Vagina (tissue), 2 donors: ENCODE data around the gene HCAR3. TPM values are rescaled to one million over a fixed set of nuclear protein-coding genes. Genes with fewer than 3 reads are reported as not detected.
A peak's percentile ranks its signal among the peaks of the same experiment; 100 is the strongest.
"Not testable (repeated sequence)": the region's sequence is repeated elsewhere in the genome, so short reads cannot be mapped to it uniquely, and the experiment has no call there.

ENCODE experiments used
- DNase-seq, 2 donors: peaks; one replicate each; pipeline ENCODE4 v3.0.0-alpha.2; 2017; ENCODE audit errors: extremely low spot score in 2 of 2
- H3K27ac ChIP-seq: fragments of 200-600 bp; sonication (generic); one replicate; pipeline ENCODE4 v1.5.1; 2019
- H3K27me3 ChIP-seq: fragments of 200-600 bp; sonication (generic); one replicate; pipeline ENCODE4 v1.5.1; 2019
- H3K36me3 ChIP-seq, 2 donors: fragments of 200-600 bp; sonication (generic); one replicate each; pipeline ENCODE4 v1.5.1; 2017 to 2019
- H3K4me1 ChIP-seq: fragments of 200-600 bp; sonication (generic); one replicate; pipeline ENCODE4 v1.5.1; 2019
- H3K4me3 ChIP-seq, 2 donors: fragments of 200-600 bp; sonication (generic); 1 replicate in 1 of 2; 2 replicates in 1 of 2; pipeline ENCODE4 v1.5.1; 2016 to 2019
- H3K9me3 ChIP-seq: fragments of 200-600 bp; sonication (generic); one replicate; pipeline ENCODE4 v1.5.1; 2019
- CTCF ChIP-seq, 3 experiments: fragments of 450-650 bp in 2 of 3; fragments of 200-600 bp in 1 of 3; sonication (generic) in 1 of 3; IDR thresholded peaks; one replicate each; pipeline ENCODE4 v1.5.1; 2017 to 2019; ENCODE audit warnings: antibody characterized with exemption in 3 of 3, mild to moderate bottlenecking in 2 of 3, moderate library complexity in 2 of 3
- POLR2A ChIP-seq, 2 donors: fragments of 450-650 bp; IDR thresholded peaks; one replicate each; pipeline ENCODE4 v1.6.1; 2017; ENCODE audit warnings: antibody characterized with exemption in 2 of 2, mild to moderate bottlenecking in 2 of 2, moderate library complexity in 2 of 2
- POLR2AphosphoS5 ChIP-seq, 2 donors: sonication (generic); formaldehyde crosslinking; IDR thresholded peaks; one replicate each; pipeline ENCODE4 v1.9.0; 2017; ENCODE audit warnings: antibody characterized with exemption in 2 of 2, mild to moderate bottlenecking in 2 of 2, low read depth in 1 of 2; ENCODE audit not compliant: insufficient read depth in 1 of 2
- intact Hi-C: fragments of 100-400 bp; cut with DNase I; formaldehyde crosslinking; loops from one replicate; pipeline ENCODE4 v1.15.1; 2023
- total RNA-seq: library from RNA; depleted of rRNA; stranded (reverse); fragments of >200 nt; gene quantifications from one replicate; pipeline ENCODE4 v1.2.3, GENCODE V29; 2016

HCAR3 gene
- total RNA-seq, 1 donor from 2014 or later: 0.74 TPM

GRCh38 chr12:122726080-122726558 is 9.5 kb upstream of the HCAR3 start:
- intact Hi-C loops: no loop called here
- H3K4me1 ChIP-seq: peaks cover 9% of the 10 kb centered on the region
- H3K9me3 ChIP-seq: no peaks in the 10 kb centered on the region
- H3K4me3 ChIP-seq: no peak overlapping the region
- H3K36me3 ChIP-seq: no peaks in the 10 kb centered on the region
- H3K27me3 ChIP-seq: no peaks in the 10 kb centered on the region
- DNase-seq: no peak
- H3K27ac ChIP-seq: no peak overlapping the region
- TF ChIP-seq POLR2AphosphoS5 (IDR thresholded peaks at IDR 0.05; ENCODE audit: insufficient read depth in 1 of 2, low read depth in 1 of 2) (no peak), CTCF (IDR thresholded peaks at IDR 0.05) (no peak), POLR2A (IDR thresholded peaks at IDR 0.05) (no peak)

GRCh38 chr12:122725452-122726079 is 9.0 kb upstream of the HCAR3 start:
- peaks cover 13% of the 10 kb centered on the region for H3K4me1 ChIP-seq
- H3K27me3 ChIP-seq: no peaks in the 10 kb centered on the region
- intact Hi-C loops: no loop called here
- no peak for TF ChIP-seq CTCF (IDR thresholded peaks at IDR 0.05)
- TF ChIP-seq POLR2A (IDR thresholded peaks at IDR 0.05): no peak
- TF ChIP-seq POLR2AphosphoS5 (IDR thresholded peaks at IDR 0.05; ENCODE audit: insufficient read depth in 1 of 2, low read depth in 1 of 2): no peak
- no peaks in the 10 kb centered on the region for H3K36me3 ChIP-seq
- no peak overlapping the region for H3K4me3 ChIP-seq
- DNase-seq: no peak
- H3K9me3 ChIP-seq: no peaks in the 10 kb centered on the region
- no peak overlapping the region for H3K27ac ChIP-seq

GRCh38 chr12:122724641-122725243 is 8.1 kb upstream of the HCAR3 start:
- Histone ChIP-seq H3K9me3 (no peaks in the 10 kb centered on the region), H3K4me3 (no peak overlapping the region), H3K27me3 (no peaks in the 10 kb centered on the region), H3K36me3 (no peaks in the 10 kb centered on the region), H3K4me1 (peaks cover 20% of the 10 kb centered on the region), H3K27ac (no peak overlapping the region)
- intact Hi-C loops: no loop called here
- DNase-seq: no peak
- no peak for TF ChIP-seq POLR2AphosphoS5 (IDR thresholded peaks at IDR 0.05; ENCODE audit: insufficient read depth in 1 of 2, low read depth in 1 of 2)
- no peak for TF ChIP-seq CTCF (IDR thresholded peaks at IDR 0.05)
- no peak for TF ChIP-seq POLR2A (IDR thresholded peaks at IDR 0.05)

GRCh38 chr12:122722387-122722786 is 5.8 kb upstream of the HCAR3 start:
- no peaks in the 10 kb centered on the region for H3K27me3 ChIP-seq
- H3K4me1 ChIP-seq: peaks cover 20% of the 10 kb centered on the region
- no peak overlapping the region for H3K27ac ChIP-seq
- no peaks in the 10 kb centered on the region for H3K9me3 ChIP-seq
- intact Hi-C loops: no loop called here
- no peak for DNase-seq
- H3K4me3 ChIP-seq: no peak overlapping the region
- no peaks in the 10 kb centered on the region for H3K36me3 ChIP-seq
- TF ChIP-seq CTCF (IDR thresholded peaks at IDR 0.05) (no peak), POLR2A (IDR thresholded peaks at IDR 0.05) (no peak), POLR2AphosphoS5 (IDR thresholded peaks at IDR 0.05; ENCODE audit: insufficient read depth in 1 of 2, low read depth in 1 of 2) (no peak)

- Histone ChIP-seq H3K36me3 (no peaks in the 10 kb centered on the region), H3K4me3 (no peak overlapping the region), H3K4me1 (peaks cover 17% of the 10 kb centered on the region), H3K27ac (peak overlapping the region; percentile 37), H3K27me3 (no peaks in the 10 kb centered on the region), H3K9me3 (no peaks in the 10 kb centered on the region)
- TF ChIP-seq CTCF (IDR thresholded peaks at IDR 0.05): no peak
- TF ChIP-seq POLR2AphosphoS5 (IDR thresholded peaks at IDR 0.05; ENCODE audit: insufficient read depth in 1 of 2, low read depth in 1 of 2): peak in 1 of 2 donors; percentile 42
- no peak for TF ChIP-seq POLR2A (IDR thresholded peaks at IDR 0.05)
- DNase-seq: no peak
- intact Hi-C loops: no loop called here
Measured at GRCh38 chr12:122721057-122721545, 4.5 kb upstream of the HCAR3 start.

GRCh38 chr12:122715211-122715610 is 1.4 kb downstream of the HCAR3 start:
- H3K36me3 ChIP-seq, H3K27ac ChIP-seq, H3K4me3 ChIP-seq, H3K9me3 ChIP-seq, H3K4me1 ChIP-seq, H3K27me3 ChIP-seq, DNase-seq, intact Hi-C loops: not testable (repeated sequence)

- H3K27me3 ChIP-seq, H3K27ac ChIP-seq, DNase-seq, H3K4me3 ChIP-seq, H3K36me3 ChIP-seq, H3K9me3 ChIP-seq, intact Hi-C loops, H3K4me1 ChIP-seq: not testable (repeated sequence)
Measured at GRCh38 chr12:122713491-122714188, 3.0 kb downstream of the HCAR3 start.
